PC-9 (cell line): Measurements from ENCODE around the gene ANXA9. TPM values are rescaled to one million over a fixed set of nuclear protein-coding genes. Genes with fewer than 3 reads are reported as not detected.
A peak's percentile ranks its signal among the peaks of the same experiment; 100 is the strongest.

Experiments used
- BruUV-seq: library from RNA; stranded (reverse); fragments of 400-500 nt; replicated peaks from 2 replicates; lab custom pipeline; 2021; lab: Mats Ljungman, UMichigan
- CTCF ChIA-PET: fragments of 300-600 bp; sonication (Branson Sonifier 250); formaldehyde crosslinking; loops from one replicate; lab custom pipeline; 2022; ENCODE audit warnings: antibody characterized with exemption; lab: Charles Lee
- POLR2A ChIA-PET: fragments of 300-600 bp; sonication (Branson Sonifier 250); formaldehyde crosslinking; loops from one replicate; lab custom pipeline; 2022; ENCODE audit warnings: antibody characterized with exemption; ENCODE audit not compliant: unreplicated experiment; lab: Charles Lee
- DNase-seq, 2 experiments: peaks; one replicate each; pipeline versions ENCODE4 v3.0.0 to v3.0.0-alpha.2; 2015 to 2022; ENCODE audit warnings: mixed read lengths in 1 of 2
- H2AFZ ChIP-seq: fragments of 200-600 bp; sonication (generic); 2 replicates; pipeline ENCODE4 v1.8.1; 2017; ENCODE audit warnings: antibody characterized with exemption
- H3F3A ChIP-seq: fragments of 200-600 bp; sonication (generic); 2 replicates; pipeline ENCODE4 v1.8.1; 2017; ENCODE audit warnings: antibody characterized with exemption, mild to moderate bottlenecking, low read depth; ENCODE audit not compliant: insufficient read depth
- H3K27ac ChIP-seq: fragments of 200-600 bp; sonication (generic); 2 replicates; pipeline ENCODE4 v1.6.1; 2016; ENCODE audit warnings: mixed run types
- H3K27me3 ChIP-seq: fragments of 200-600 bp; sonication (generic); 2 replicates; pipeline ENCODE4 v1.6.1; 2016; ENCODE audit warnings: low read depth, mixed run types; ENCODE audit not compliant: insufficient read depth
- H3K36me3 ChIP-seq: fragments of 200-600 bp; sonication (generic); 2 replicates; pipeline ENCODE4 v1.6.1; 2016; ENCODE audit warnings: low read depth, mixed run types
- H3K4me1 ChIP-seq: fragments of 200-600 bp; sonication (generic); replicated peaks from 2 replicates; pipeline ENCODE4 v1.6.1; 2016; ENCODE audit warnings: mixed run types; ENCODE audit not compliant: insufficient read depth
- H3K4me2 ChIP-seq: fragments of 200-600 bp; sonication (generic); 2 replicates; pipeline ENCODE4 v1.6.1; 2017; ENCODE audit warnings: mixed run types
- H3K4me3 ChIP-seq: fragments of 200-600 bp; sonication (generic); 2 replicates; pipeline ENCODE4 v1.6.1; 2016; ENCODE audit warnings: mixed run types
- H3K79me2 ChIP-seq: fragments of 200-600 bp; sonication (generic); 2 replicates; pipeline ENCODE4 v1.6.1; 2017; ENCODE audit warnings: low read depth, mixed run types
- H3K9me2 ChIP-seq: fragments of 200-600 bp; sonication (generic); 2 replicates; pipeline ENCODE4 v1.8.1; 2017; ENCODE audit warnings: mild to moderate bottlenecking; ENCODE audit not compliant: insufficient read depth
- H3K9me3 ChIP-seq: fragments of 200-600 bp; sonication (generic); 2 replicates; pipeline ENCODE4 v1.8.1; 2016; ENCODE audit warnings: low read depth; ENCODE audit not compliant: insufficient read depth
- H4K20me1 ChIP-seq: fragments of 200-600 bp; sonication (generic); 2 replicates; pipeline ENCODE4 v1.8.1; 2017; ENCODE audit not compliant: insufficient read depth
- CTCF ChIP-seq: fragments of 200-600 bp; sonication (generic); conservative IDR thresholded peaks from 2 replicates; pipeline ENCODE4 v1.6.1; 2017; ENCODE audit warnings: mixed run types, antibody characterized with exemption, mild to moderate bottlenecking, moderate library complexity
- EZH2 ChIP-seq: fragments of 200-600 bp; sonication (generic); IDR thresholded peaks from 2 replicates; pipeline ENCODE4 v1.8.0; 2017; ENCODE audit warnings: antibody characterized with exemption, low read depth
- intact Hi-C: fragments of 100-400 bp; cut with micrococcal nuclease; formaldehyde crosslinking; loops from one replicate; pipeline ENCODE4 v1.10.0; 2022; ENCODE audit not compliant: unreplicated experiment
- total RNA-seq: library from RNA; stranded (reverse); gene quantifications from 2 replicates; pipeline ENCODE4 v1.2.3, GENCODE V29; 2021

The ANXA9 gene
- total RNA-seq, 1 experiment from 2014 or later: 10.6 TPM

GRCh38 chr1:150973836-150974579, 8.1 kb upstream of the ANXA9 start:
- intact Hi-C loops: loop anchor here (10.0 kb wide), 2 partner anchors 349 to 719 kb away; partner anchors contain the start of genes CA14 and ENSA

GRCh38 chr1:150974580-150975478, 7.3 kb upstream of the ANXA9 start, which contains the start of gene CERS2:
Gene CERS2, minus strand, starts transcription at chr1:150974835. Its CDS starts 5,745 bp downstream, at chr1:150969090.
- BruUV-seq: no TSS peak
- no peaks in the 10 kb centered on the region for H3K27me3 ChIP-seq
- H3K79me2 ChIP-seq: peaks cover 43% of the 10 kb centered on the region
- ChIA-PET POLR2A (interaction anchor here (0.6 to 0.8 kb wide), 4 partner anchors 277 to 489 kb away, joined by 8 to 11 read pairs (median 10); no protein-coding TSS in a partner anchor), CTCF (interaction anchor here (0.6 kb wide), 1 partner anchor 27 kb away, joined by 5 read pairs; no protein-coding TSS in a partner anchor)
- H3K4me3 ChIP-seq: peak within 1 kb of the TSS; percentile 93
- no peaks in the 10 kb centered on the region for H3K9me2 ChIP-seq
- H4K20me1 ChIP-seq: 0 out of 2 replicates have a peak, but pooled peaks cover 8% of the 10 kb centered on the region
- no peak for TF ChIP-seq CTCF
- TF ChIP-seq EZH2: no peak
- peak in 1 of 2 experiments; percentile 79 for DNase-seq
- peak within 1 kb of the TSS; percentile 99 for H3K4me2 ChIP-seq
- peaks cover 33% of the 10 kb centered on the region; the same call in 1 of the 2 replicates for H3F3A ChIP-seq
- H3K36me3 ChIP-seq: 0 out of 2 replicates have a peak, but pooled peaks cover 3% of the 10 kb centered on the region
- H3K4me1 ChIP-seq: peaks cover 70% of the 10 kb centered on the region
- intact Hi-C loops: loop anchor here (5.0 to 10.0 kb wide), 4 partner anchors 98 to 720 kb away; partner anchors contain the start of genes ARNT, CA14 and ENSA
- H3K27ac ChIP-seq: no peak within 1 kb of the TSS
- no peaks in the 10 kb centered on the region for H3K9me3 ChIP-seq
- peak within 1 kb of the TSS; percentile 84 for H2AFZ ChIP-seq

More at GRCh38 chr1:150973836-150974579, 8.1 kb upstream of the ANXA9 start:
- peak overlapping the region; percentile 99 for H3K4me2 ChIP-seq
- 0 out of 2 replicates have a peak, but pooled peaks cover 8% of the 10 kb centered on the region for H4K20me1 ChIP-seq
- peaks cover 61% of the 10 kb centered on the region for H3K4me1 ChIP-seq
- H3K27ac ChIP-seq: no peak overlapping the region
- H2AFZ ChIP-seq: peak overlapping the region; percentile 84
- peak in 1 of 2 experiments; percentile 26 for DNase-seq
- H3F3A ChIP-seq: peaks cover 31% of the 10 kb centered on the region
- CTCF ChIA-PET: interaction anchor here (0.6 kb wide), 1 partner anchor 28 kb away, joined by 5 read pairs; no protein-coding TSS in a partner anchor
- H3K9me2 ChIP-seq: no peaks in the 10 kb centered on the region
- H3K79me2 ChIP-seq: peaks cover 48% of the 10 kb centered on the region
- POLR2A ChIA-PET: interaction anchor here (0.6 to 0.8 kb wide), 10 partner anchors 12 to 488 kb away, joined by 3 to 19 read pairs (median 6); partner anchors contain the start of gene GOLPH3L
- no peaks in the 10 kb centered on the region for H3K9me3 ChIP-seq
- BruUV-seq: no TSS peak
- H3K36me3 ChIP-seq: 0 out of 2 replicates have a peak, but pooled peaks cover 3% of the 10 kb centered on the region
- TF ChIP-seq CTCF (no peak), EZH2 (no peak)
- H3K27me3 ChIP-seq: no peaks in the 10 kb centered on the region
- peak overlapping the region; percentile 93 for H3K4me3 ChIP-seq
